Measurements from ENCODE around the gene APLP2.
"Not testable (repeated sequence)": the region's sequence is repeated elsewhere in the genome, so short reads cannot be mapped to it uniquely, and the experiment has no call there.

APLP2 gene

GRCh38 chr11:130160498-130161155, 90.9 kb downstream of the APLP2 start:
- peak overlapping the region; percentile 52 for H3K4me3 ChIP-seq (ENCODE audit: low read length)
- no peaks in the 10 kb centered on the region for H3K27me3 ChIP-seq (ENCODE audit: control insufficient read depth, insufficient read depth, low read length)
- peak overlapping the region; percentile 45 for H3K9ac ChIP-seq (ENCODE audit: low read length)
- no peaks in the 10 kb centered on the region for H3K4me1 ChIP-seq (ENCODE audit: control insufficient read depth, insufficient read depth, low read length)
- no peak overlapping the region for H3K27ac ChIP-seq (ENCODE audit: low read depth, low read length)
- no peaks in the 10 kb centered on the region for H3K36me3 ChIP-seq (ENCODE audit: control insufficient read depth, insufficient read depth, low read length)

GRCh38 chr11:130161441-130162145, 91.9 kb downstream of the APLP2 start:
- peak overlapping the region; percentile 26 for H3K9ac ChIP-seq (ENCODE audit: low read length)
- H3K4me1 ChIP-seq (ENCODE audit: control insufficient read depth, insufficient read depth, low read length): no peaks in the 10 kb centered on the region
- no peak overlapping the region for H3K27ac ChIP-seq (ENCODE audit: low read depth, low read length)
- H3K27me3 ChIP-seq (ENCODE audit: control insufficient read depth, insufficient read depth, low read length): no peaks in the 10 kb centered on the region
- no peaks in the 10 kb centered on the region for H3K36me3 ChIP-seq (ENCODE audit: control insufficient read depth, insufficient read depth, low read length)
- peak overlapping the region; percentile 52 for H3K4me3 ChIP-seq (ENCODE audit: low read length)

GRCh38 chr11:130162733-130163132, 93.0 kb downstream of the APLP2 start:
- Histone ChIP-seq H3K27ac (ENCODE audit: low read depth, low read length) (no peak overlapping the region), H3K9ac (ENCODE audit: low read length) (no peak overlapping the region), H3K36me3 (ENCODE audit: control insufficient read depth, insufficient read depth, low read length) (no peaks in the 10 kb centered on the region), H3K4me3 (ENCODE audit: low read length) (no peak overlapping the region), H3K27me3 (ENCODE audit: control insufficient read depth, insufficient read depth, low read length) (no peaks in the 10 kb centered on the region), H3K4me1 (ENCODE audit: control insufficient read depth, insufficient read depth, low read length) (no peaks in the 10 kb centered on the region)

- no peaks in the 10 kb centered on the region for H3K27me3 ChIP-seq (ENCODE audit: control insufficient read depth, insufficient read depth, low read length)
- H3K4me1 ChIP-seq (ENCODE audit: control insufficient read depth, insufficient read depth, low read length): no peaks in the 10 kb centered on the region
- H3K9ac ChIP-seq (ENCODE audit: low read length): peak overlapping the region; percentile 36
- H3K27ac ChIP-seq (ENCODE audit: low read depth, low read length): no peak overlapping the region
- H3K4me3 ChIP-seq (ENCODE audit: low read length): no peak overlapping the region
- H3K36me3 ChIP-seq (ENCODE audit: control insufficient read depth, insufficient read depth, low read length): no peaks in the 10 kb centered on the region
These were observed 93.9 kb downstream of the APLP2 start for GRCh38 chr11:130163346-130164220.

GRCh38 chr11:130164221-130164570, 94.5 kb downstream of the APLP2 start:
- Histone ChIP-seq H3K4me3 (ENCODE audit: low read length) (no peak overlapping the region), H3K27ac (ENCODE audit: low read depth, low read length) (no peak overlapping the region), H3K9ac (ENCODE audit: low read length) (no peak overlapping the region), H3K27me3 (ENCODE audit: control insufficient read depth, insufficient read depth, low read length) (no peaks in the 10 kb centered on the region), H3K36me3 (ENCODE audit: control insufficient read depth, insufficient read depth, low read length) (no peaks in the 10 kb centered on the region), H3K4me1 (ENCODE audit: control insufficient read depth, insufficient read depth, low read length) (no peaks in the 10 kb centered on the region)

- Histone ChIP-seq H3K4me1 (ENCODE audit: control insufficient read depth, insufficient read depth, low read length) (no peaks in the 10 kb centered on the region), H3K4me3 (ENCODE audit: low read length) (peak overlapping the region; percentile 19), H3K27ac (ENCODE audit: low read depth, low read length) (no peak overlapping the region), H3K9ac (ENCODE audit: low read length) (no peak overlapping the region), H3K27me3 (ENCODE audit: control insufficient read depth, insufficient read depth, low read length) (no peaks in the 10 kb centered on the region), H3K36me3 (ENCODE audit: control insufficient read depth, insufficient read depth, low read length) (no peaks in the 10 kb centered on the region)
These were observed 96.1 kb downstream of the APLP2 start for GRCh38 chr11:130165601-130166456.

GRCh38 chr11:130166457-130166784, 96.7 kb downstream of the APLP2 start:
- H3K27ac ChIP-seq (ENCODE audit: low read depth, low read length): no peak overlapping the region

GRCh38 chr11:130167146-130167545, 97.5 kb downstream of the APLP2 start:
- no peak overlapping the region for H3K4me3 ChIP-seq (ENCODE audit: low read length)
- no peaks in the 10 kb centered on the region for H3K36me3 ChIP-seq (ENCODE audit: control insufficient read depth, insufficient read depth, low read length)
- no peaks in the 10 kb centered on the region for H3K4me1 ChIP-seq (ENCODE audit: control insufficient read depth, insufficient read depth, low read length)
- H3K27ac ChIP-seq (ENCODE audit: low read depth, low read length): no peak overlapping the region
- H3K27me3 ChIP-seq (ENCODE audit: control insufficient read depth, insufficient read depth, low read length): no peaks in the 10 kb centered on the region
- no peak overlapping the region for H3K9ac ChIP-seq (ENCODE audit: low read length)

More at GRCh38 chr11:130166457-130166784, 96.7 kb downstream of the APLP2 start:
- no peaks in the 10 kb centered on the region for H3K36me3 ChIP-seq (ENCODE audit: control insufficient read depth, insufficient read depth, low read length)
- no peaks in the 10 kb centered on the region for H3K4me1 ChIP-seq (ENCODE audit: control insufficient read depth, insufficient read depth, low read length)
- no peaks in the 10 kb centered on the region for H3K27me3 ChIP-seq (ENCODE audit: control insufficient read depth, insufficient read depth, low read length)
- no peak overlapping the region for H3K4me3 ChIP-seq (ENCODE audit: low read length)
- no peak overlapping the region for H3K9ac ChIP-seq (ENCODE audit: low read length)

- no peak overlapping the region for H3K4me3 ChIP-seq (ENCODE audit: low read length)
- no peak overlapping the region for H3K27ac ChIP-seq (ENCODE audit: low read depth, low read length)
These were observed 98.4 kb downstream of the APLP2 start for GRCh38 chr11:130168105-130168504.

GRCh38 chr11:130170345-130170744, 100.7 kb downstream of the APLP2 start:
- Histone ChIP-seq H3K27ac (ENCODE audit: low read depth, low read length) (no peak overlapping the region), H3K36me3 (ENCODE audit: control insufficient read depth, insufficient read depth, low read length) (no peaks in the 10 kb centered on the region), H3K9ac (ENCODE audit: low read length) (no peak overlapping the region), H3K4me3 (ENCODE audit: low read length) (no peak overlapping the region), H3K4me1 (ENCODE audit: control insufficient read depth, insufficient read depth, low read length) (no peaks in the 10 kb centered on the region), H3K27me3 (ENCODE audit: control insufficient read depth, insufficient read depth, low read length) (no peaks in the 10 kb centered on the region)

More at GRCh38 chr11:130168105-130168504, 98.4 kb downstream of the APLP2 start:
- Histone ChIP-seq H3K4me1 (ENCODE audit: control insufficient read depth, insufficient read depth, low read length) (no peaks in the 10 kb centered on the region), H3K27me3 (ENCODE audit: control insufficient read depth, insufficient read depth, low read length) (no peaks in the 10 kb centered on the region), H3K9ac (ENCODE audit: low read length) (no peak overlapping the region), H3K36me3 (ENCODE audit: control insufficient read depth, insufficient read depth, low read length) (no peaks in the 10 kb centered on the region)

GRCh38 chr11:130171534-130171933, 101.8 kb downstream of the APLP2 start:
- no peaks in the 10 kb centered on the region for H3K36me3 ChIP-seq (ENCODE audit: control insufficient read depth, insufficient read depth, low read length)
- no peaks in the 10 kb centered on the region for H3K27me3 ChIP-seq (ENCODE audit: control insufficient read depth, insufficient read depth, low read length)
- H3K4me1 ChIP-seq (ENCODE audit: control insufficient read depth, insufficient read depth, low read length): no peaks in the 10 kb centered on the region
- no peak overlapping the region for H3K9ac ChIP-seq (ENCODE audit: low read length)
- H3K4me3 ChIP-seq (ENCODE audit: low read length): no peak overlapping the region
- no peak overlapping the region for H3K27ac ChIP-seq (ENCODE audit: low read depth, low read length)

GRCh38 chr11:130172001-130172400, 102.3 kb downstream of the APLP2 start:
- not testable (repeated sequence) for H3K4me1 ChIP-seq (ENCODE audit: control insufficient read depth, insufficient read depth, low read length); H3K36me3 ChIP-seq (ENCODE audit: control insufficient read depth, insufficient read depth, low read length); H3K27me3 ChIP-seq (ENCODE audit: control insufficient read depth, insufficient read depth, low read length); H3K4me3 ChIP-seq (ENCODE audit: low read length); H3K27ac ChIP-seq (ENCODE audit: low read depth, low read length); H3K9ac ChIP-seq (ENCODE audit: low read length)
